GF-D8 (cell line): ENCODE data around the gene YPEL5.
"Not testable (repeated sequence)": the region's sequence is repeated elsewhere in the genome, so short reads cannot be mapped to it uniquely, and the experiment has no call there.

Source experiments
- DNase-seq: peaks from one replicate; lab custom pipeline; 2025; lab: John Stamatoyannopoulos, UW

Gene YPEL5

DNA sequence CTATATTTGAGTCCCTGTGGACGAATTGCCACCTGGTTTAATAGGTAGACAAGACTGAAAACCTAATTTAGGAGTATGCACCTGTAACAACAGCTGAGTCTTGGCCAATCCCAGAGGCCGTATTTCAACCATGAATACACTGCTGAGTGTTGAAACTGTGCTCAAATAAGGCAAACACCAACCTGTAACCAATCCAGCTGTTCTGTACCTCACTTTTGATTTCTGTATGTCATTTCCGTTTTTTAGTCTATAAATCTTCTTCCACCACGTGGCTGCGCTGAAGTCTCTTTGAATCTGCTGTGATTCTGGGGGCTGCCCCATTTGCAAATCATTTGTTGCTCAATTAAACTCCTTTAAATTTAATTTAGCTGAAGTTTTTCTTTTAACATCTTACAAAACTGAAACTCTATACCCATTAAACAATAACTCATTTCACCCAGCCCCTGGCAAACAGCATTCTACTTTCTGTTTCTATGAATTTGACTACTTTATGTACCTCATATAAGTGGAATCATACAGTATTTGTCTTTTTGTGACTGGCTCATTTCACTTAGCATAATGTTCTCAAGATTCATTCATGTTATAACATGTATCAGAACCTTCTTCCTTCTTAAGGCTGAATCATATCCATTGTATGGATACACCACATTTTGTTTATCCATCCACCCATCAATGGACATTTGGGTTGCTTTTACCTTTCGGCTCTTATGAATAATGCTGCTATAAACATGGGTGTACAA lies 7.5 kb upstream of the YPEL5 start:
- no peak for DNase-seq

DNA sequence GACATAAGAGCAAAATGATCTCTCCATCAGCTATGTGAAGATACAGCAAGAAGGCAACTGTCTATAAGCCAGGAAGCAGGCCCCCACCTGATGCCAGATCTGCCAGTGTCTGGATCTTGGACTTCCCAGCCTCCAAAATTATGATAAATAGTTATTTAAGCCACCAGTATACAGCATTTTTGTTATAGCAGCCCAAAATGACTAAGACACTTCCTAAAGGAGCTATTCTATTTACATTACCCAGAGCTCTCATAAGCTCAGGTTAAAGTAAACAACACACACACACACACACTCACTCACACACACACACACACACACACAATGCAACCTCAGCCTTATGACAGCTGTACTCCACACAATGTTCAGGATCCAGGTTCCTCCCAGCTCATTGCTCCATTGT lies 5.7 kb upstream of the YPEL5 start:
- no peak for DNase-seq

DNA sequence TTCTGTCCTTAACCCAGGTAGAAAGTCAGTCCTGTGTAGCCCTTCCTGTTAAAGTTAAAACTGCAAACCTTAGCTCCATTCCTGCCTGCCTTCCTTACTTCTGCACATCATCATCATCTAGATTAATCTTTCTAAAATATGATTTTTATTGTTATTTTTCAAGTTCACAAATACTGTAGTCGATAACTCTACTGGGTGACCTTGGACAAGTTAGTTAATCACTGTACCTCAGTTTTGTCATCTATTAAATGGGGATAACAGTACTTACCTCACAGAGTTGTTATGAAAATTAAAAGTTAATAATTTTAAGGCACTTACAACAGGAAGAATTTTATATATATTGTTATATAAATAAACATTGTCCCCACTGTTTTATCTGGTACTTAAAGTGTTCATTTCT lies 2.5 kb upstream of the YPEL5 start:
- no peak for DNase-seq

DNA sequence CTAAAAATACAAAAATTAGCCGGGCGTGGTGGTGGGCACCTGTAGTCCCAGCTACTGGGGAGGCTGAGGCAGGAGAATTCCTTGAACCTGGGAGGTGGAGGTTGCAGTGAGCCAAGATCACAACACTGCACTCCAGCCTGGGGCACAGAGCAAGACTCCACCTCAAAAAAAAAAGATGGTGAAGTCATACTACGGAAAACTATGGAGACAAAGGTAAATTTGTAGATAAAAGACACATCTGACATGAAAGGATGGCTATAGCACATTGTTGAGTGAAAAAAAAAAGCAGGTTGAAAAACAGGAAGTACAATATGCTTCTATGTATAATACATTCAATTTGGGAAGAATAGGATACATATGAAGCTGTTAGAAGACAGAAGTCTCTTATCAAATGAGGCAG lies 1.9 kb upstream of the YPEL5 start:
- DNase-seq: not testable (repeated sequence)

DNA sequence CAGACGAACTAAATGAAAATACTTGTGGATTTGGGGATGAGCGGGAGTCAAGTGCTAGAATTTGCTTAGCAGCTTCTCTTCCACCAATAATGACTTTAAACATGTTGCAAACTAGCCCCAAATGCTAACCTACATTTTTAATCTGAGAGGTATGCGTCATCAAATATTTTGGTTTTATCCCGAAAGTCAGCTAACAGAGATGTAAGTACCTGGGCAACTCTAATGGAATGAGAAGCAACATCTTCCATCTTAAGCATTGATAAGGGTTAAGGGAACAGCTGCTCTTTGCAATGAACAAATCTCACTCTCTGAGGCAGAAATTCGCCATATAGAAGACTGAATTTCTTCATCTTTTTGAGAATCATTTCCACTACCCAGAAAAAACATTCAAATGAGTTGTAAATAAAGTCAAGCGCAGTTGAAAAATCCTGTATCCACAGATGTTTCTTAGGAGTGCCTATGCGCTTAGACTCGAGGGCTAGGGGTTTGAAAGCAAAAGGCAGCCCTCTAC lies 926 bp upstream of the YPEL5 start:
- DNase-seq: no peak

DNA sequence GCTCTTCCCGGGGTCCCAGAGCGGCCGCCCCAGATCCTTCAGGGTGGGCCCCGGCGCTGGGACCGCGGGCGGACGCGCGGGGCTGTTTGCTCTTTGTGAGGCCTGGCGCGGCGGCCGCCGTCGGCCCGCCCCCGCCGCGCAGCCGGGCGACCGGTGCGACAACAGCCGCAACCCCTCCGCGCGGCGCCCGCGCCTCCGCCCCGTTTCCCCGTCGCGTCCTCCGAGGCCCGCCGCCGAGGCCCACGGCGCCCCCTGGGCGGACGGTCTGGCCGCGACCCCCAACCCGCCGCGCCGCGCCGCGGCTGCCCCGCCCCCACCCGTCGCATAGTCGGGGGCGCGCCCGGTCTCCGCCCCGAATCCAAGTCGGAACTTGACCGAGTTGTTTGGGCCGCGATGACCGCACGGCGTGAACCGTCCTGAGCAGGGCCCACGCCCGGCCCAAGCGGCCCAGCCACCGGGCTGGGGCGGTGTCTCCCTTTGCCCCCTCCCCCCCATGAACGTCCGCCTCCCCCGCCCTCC lies 448 bp downstream of the YPEL5 start:
- no peak for DNase-seq

DNA sequence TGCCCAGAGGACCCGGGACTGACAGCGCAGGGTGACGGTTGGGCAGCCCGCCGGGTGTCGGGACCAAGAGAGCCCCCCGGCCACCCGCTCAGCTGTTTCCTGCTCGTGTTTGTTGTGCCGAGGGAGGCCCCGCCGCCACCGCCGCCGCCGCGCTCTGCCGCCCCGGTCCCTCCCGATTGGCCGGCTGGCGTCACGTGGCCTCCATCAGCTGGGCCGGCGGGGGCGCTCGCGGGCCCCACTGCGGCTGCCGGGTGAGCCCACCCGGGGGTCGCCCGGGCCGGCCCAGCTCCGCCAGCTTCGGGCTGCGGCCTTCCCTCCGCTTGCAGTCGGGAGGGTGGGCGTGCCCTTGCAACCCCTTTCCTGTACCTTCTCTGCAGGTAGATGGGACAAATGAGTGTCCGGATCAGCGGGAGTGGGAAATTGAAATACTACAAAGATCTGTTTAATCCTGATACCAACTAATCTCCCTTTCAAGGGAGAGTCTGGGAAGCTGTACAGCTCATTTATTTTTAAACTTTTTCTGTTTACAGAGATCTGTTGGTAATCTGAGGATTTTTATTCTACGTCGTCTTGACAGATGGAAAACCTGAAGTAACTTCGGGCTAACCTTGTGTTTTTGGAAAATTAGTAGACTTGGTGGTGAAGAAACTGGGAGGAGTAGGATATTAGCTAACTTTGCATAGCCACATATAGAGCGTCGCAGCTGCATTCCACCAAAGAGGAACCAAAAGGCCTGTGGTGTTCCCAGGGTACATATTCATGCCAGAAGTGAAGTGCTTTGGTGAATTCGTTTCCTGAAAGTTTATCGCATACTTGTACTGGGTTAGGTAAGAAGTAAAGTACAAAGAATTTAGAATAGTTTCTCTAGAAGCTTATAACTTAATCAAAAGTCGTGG lies 1.2 kb downstream of the YPEL5 start:
- DNase-seq: peak; percentile 87

DNA sequence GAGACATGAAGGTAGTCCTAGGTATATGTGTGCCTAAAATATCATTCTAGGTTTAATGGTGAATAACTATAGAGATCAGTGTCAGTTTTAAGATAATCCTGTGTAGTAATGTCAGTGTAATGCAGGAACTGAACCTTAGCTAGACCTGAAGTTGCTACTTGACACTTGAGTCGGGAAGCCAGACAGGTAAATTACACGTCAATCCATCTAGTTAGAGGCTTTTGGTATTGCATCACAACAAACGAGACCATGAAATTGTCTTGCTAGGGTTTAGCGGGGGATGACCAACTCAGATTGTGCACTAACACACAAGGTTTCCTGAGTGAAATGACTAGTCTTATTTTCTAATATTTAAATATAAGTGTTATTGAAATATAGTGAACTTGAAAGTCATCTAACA lies 2.0 kb downstream of the YPEL5 start:
- DNase-seq: no peak

DNA sequence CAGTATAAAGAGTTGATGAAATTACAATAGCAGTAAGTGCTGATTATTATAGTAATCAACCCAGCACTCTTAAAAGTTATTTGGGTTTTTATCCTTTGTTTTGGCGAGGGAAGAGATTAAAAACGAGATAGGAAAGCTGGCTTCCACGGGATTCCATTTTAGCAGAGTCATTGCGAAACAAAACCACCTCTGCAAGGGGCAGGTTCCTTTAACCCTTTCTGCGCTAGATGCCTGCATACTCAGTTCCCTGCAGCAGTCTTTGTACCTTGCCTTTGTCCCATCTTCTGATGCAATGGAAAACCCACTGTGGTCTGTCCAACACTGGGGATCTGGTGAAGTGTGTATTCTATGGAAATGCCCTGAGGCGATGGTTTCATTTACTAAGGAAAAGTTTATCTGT lies 2.7 kb downstream of the YPEL5 start:
- no peak for DNase-seq

DNA sequence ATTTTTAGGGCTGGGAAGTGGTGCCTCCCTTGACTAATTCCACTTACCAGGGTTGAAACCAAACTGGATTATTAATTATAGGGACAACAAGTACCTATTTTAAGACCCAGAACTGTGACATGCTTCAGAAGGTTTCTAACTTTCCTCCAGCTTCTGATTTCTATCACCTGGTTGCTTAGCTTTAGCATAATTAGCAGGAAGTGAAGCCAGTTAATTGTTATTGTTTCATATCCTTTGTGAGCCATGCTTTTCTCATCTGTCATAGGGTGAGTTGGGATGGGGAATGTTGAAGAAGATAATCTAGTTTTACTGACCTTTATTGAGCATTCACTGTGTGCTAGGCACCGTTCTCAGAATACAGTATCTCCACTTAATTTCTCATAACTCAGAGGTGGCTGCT lies 3.2 kb downstream of the YPEL5 start:
- no peak for DNase-seq

DNA sequence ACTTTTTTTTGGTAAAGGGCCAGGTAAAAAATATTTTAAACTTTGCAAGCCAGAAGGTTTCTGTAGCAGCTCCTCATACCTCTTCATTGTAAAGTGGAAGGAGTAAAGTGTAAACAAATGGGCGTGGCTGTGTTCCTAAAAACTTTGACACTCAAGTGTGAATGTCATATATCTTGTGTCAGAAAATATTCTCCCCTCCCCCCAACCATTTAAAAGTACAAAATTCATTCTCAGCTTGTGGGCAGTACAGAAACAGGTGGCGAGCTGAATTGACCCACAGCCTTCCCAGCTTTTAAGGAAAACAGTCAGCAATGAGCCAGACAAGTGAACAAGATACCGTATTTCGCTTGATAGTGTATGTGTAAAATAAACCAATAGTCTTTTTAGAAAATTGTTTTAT lies 4.0 kb downstream of the YPEL5 start:
- no peak for DNase-seq

DNA sequence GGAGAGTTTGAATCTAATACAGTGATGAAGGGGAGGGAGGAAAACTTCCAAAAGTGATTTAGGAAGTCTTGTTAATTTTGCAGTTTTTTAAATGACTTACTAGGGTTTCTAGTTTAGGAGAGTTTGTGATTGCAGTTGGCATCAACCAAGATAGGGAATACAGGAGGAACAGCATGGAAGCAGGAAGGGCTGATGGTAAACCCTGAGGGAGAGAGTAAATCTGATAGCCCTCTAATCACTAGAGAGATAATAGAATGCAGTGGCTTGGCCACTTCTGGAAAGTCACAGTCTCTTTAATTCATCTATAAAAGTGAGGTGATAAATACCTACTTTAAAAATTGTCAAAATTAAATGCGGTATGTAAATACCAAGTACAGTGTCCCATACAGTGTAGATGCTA lies 5.6 kb downstream of the YPEL5 start:
- DNase-seq: no peak

DNA sequence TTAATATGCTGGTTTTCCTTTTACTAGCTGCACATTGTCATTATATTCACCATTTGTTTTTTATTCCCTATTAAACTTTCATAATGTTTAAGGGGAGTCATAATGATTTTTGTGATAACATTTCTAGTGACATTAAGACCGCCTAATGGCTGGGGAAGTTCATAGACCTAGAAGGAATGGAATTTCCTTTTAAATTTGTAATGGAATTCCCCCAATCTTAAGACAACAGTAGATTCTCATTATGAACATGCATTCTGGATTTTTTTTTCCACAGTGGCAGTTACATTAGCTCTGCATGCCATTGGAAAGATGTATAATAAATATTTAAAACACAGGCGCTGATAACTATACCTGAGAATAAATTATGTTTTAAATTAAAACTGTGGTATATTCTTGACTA lies 8.4 kb downstream of the YPEL5 start:
- no peak for DNase-seq

DNA sequence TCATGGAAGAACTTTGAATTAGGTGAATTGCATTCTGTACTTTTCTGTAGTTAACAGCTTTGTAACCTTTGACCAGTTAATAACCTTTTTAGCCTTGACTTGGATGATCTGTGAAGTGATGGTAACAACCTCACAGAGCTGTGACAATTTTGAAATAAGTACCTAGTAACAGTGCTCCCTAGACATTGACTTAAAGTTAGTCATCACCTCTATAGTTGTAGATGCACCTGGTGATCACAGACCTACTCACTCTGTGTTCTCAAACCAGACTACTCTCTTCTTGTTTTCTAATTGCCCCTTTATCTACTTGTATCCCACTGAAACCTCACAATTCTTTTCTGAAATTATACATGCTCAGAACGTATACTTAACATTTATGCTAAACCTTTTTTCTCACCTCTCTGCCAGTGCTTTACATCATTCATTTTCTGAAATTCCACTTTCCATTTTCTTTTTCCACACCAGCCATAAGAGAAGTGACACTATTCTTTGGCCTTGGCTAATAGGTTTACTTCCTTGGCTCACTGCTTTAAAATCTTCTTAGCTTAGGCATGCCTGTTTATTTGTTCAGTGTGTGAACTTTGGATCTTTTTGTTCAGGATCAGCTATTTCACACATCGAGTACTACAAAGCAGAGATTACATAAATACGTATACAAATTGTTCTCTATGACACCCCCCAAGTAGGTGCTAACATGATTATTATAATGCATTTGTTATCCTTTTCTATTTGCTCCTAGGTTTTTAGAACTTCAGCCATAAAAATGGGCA lies 9.3 kb downstream of the YPEL5 start:
- DNase-seq: no peak

DNA sequence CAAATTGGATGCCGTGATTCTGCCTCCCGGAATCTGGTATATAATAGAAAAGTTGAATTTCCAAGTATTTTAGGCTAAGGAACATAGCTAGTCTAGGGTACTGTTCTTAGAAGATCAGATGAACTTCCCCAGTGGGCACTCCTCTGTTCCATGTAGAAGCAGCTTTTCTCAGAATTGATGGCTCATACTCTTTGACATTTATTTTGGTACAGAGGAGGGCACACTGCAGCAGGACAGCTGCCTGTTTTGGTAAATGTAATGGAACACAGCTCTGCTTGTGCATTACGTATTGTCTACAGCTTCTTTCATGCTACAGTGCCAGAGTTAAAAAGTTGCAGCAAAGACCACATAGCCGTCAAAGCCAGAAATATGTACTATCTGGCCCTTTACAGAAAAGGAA lies 10.8 kb downstream of the YPEL5 start:
- no peak for DNase-seq

DNA sequence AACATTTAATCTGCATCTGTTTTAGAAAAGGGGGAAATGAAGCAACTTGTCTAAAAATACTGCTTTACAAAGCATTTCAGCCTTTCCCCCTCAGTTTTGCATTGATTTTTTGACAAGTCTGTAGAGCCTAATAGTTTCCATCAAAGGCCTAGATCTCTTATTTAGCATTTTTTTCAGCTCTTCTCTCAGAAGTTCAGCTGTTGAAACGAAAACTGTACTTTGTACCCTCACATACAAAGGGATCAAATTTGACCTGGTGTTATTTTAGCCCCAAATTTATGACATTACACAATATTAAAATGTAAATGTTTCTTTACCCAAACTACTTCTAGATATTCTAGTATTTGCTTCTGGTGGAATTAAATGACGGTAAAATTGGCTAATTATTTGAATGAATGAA lies 13.0 kb downstream of the YPEL5 start:
- DNase-seq: no peak

DNA sequence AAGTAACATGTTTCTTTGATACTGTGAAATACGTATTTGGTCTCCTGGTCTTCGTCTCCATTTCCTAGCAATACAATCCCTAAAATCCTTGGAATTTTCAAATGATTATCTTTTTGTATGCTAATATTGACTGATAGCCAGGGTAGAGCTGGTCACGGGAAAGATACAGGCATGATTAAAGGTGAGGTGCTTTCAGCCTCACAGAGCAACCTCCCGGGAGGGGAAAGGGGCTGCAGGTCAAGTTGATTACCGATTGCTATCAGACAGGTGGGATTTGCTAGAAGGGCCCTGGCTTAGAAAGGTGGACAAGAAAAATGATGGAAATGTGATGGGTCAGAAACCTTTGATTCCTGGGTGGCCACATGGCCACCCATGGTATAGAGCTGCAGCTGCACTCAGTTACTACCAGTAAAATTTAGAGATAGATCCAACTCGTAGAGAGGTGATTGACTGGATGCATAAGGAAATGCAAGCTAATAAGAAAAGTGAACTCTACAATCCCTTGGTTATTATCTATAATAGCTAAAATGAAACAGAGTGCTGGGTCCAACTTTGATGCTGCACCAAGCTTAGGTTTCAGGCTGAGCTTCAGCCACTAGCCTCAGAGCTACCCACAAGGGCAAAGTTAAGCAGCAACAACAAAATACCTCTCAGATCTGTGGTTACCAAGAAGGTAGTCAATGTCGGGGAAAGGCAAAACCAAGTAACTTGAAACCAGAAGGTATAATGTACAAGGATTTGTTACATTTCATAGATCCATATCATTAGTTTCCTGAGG lies 15.3 kb downstream of the YPEL5 start:
- no peak for DNase-seq

DNA sequence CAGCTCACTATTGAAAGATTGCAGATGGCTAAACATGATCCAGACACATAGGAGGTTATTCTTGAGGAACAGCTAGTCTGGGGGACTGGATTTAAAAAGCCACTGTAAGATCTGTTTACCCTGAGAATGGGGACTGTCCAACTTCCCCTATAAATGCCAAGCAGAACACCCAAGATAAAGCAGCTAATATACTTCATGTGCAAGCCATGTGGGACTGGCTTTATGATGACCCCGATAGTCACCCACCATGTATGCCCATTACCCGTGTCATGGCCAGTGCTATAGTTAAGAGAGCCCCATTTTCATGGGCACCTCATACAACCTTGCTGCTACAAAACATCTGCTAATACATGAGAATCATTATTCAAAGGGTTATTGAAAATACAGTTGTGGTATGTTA lies 16.0 kb downstream of the YPEL5 start:
- DNase-seq: no peak

DNA sequence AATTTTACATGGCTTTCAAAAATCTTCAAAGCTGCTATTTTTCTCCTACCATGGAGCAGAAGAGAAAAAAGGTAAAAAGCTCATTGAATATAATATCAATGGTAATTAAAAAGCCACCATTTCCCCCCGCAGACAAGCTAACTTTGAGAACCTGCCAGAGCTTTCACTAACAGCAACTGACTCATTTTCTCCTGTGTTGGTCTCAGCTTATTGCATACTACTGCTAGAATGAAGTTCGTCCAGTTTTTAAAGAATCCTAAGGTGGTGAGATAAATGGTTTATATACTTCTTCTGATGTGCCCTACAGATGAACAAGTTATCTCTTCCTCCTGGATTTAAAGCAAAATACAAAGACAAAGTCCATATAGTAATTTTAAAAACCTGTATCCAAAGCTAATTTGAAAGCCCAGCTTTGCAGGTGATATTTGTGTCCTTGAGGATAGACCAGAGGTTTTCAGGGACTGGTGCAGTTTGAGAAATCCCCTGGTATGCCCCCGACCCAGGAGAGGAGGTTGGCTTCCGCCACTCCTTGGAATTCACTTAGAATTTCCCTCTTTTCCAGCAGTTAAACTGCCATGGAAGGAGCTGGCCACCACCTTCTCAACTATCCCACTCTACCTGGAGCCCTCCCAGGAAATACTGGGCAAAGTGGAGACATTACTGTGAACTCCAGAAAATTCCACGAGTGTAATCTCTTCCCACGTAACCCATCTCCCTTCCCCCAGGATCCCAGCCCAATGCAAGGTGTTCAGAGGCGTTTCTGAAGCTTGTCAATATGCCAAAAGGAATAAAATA lies 17.5 kb downstream of the YPEL5 start:
- DNase-seq: no peak

DNA sequence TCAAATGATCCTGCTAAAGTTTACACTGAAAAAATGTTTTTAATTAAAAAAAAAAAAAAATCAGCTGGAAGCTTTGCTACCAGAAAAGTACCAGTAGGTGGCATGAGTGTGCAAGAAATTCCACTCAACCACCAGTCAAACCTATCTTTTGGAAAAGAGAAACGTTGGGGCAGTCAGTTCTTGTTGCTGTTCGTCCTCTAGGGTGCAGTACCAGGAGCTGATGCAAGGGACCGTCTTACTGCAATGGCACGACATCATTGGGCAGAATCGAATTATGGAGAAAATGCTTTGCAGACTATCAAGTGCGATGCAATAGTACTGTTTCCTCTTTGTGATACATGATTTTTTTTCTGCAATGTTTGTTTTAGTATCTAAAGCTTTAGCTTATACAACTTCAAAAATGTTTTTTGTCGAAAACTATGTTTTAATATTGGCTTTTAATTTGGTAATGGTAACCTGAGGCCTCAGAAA lies 18.3 kb downstream of the YPEL5 start:
- DNase-seq: peak; percentile 71

DNA sequence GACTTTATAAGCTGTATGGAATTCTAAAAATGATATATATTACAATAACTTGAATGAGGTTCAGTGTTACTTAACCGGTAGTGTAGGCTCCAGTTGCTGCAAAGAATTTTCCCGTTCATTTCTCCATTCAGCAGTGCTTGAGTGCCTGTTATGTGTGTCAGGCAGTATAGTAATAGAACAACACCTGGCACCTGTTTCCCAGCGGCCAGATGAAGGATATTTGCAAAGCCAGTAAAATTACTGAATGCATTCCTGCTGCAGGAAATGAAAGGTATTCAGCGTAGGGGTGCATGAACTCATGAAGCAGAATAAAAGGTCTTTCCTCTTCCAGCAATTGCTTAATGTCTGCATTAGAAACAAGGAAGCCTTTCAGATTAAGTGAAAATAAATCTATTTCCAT lies 18.8 kb downstream of the YPEL5 start:
- no peak for DNase-seq
